HCT116 (cell line): ENCODE data around the gene RIPK4. TPM values are rescaled to one million over a fixed set of nuclear protein-coding genes. Genes with fewer than 3 reads are reported as not detected.

Experiments
- ATAC-seq: fragments of 200-7000 bp; cut with Tn5 transposase; 2 replicates; pipeline ENCODE4 v1.9.1; 2020; ENCODE audit warnings: mild to moderate bottlenecking, moderate library complexity
- BruUV-seq: library from RNA; stranded (reverse); fragments of 400-500 nt; replicated peaks from 2 replicates; lab custom pipeline; 2021; lab: Mats Ljungman, UMichigan
- CTCF ChIA-PET: fragments of 300-600 bp; sonication (Branson Sonifier 250); formaldehyde crosslinking; loops from one replicate; lab custom pipeline; 2021; ENCODE audit warnings: antibody characterized with exemption; lab: Charles Lee
- POLR2A ChIA-PET: fragments of 300-600, 350-600 bp; sonication (Branson Sonifier 250); formaldehyde crosslinking; loops from one replicate; lab custom pipeline; 2021; ENCODE audit warnings: antibody characterized with exemption; lab: Charles Lee
- RAD21 ChIA-PET, 2 experiments: fragments of 300-600 bp; sonication (Branson Sonifier 250); formaldehyde crosslinking; loops; one replicate each; lab custom pipeline; 2023; ENCODE audit warnings: low total read pairs in 2 of 2; ENCODE audit not compliant: uncharacterized antibody in 2 of 2, unreplicated experiment in 2 of 2, low non-redundant PET in 1 of 2; lab: Charles Lee
- DNase-seq: peaks from one replicate; pipeline ENCODE4 v3.0.0-alpha.2; 2010; ENCODE audit warnings: low read depth, low spot score
- H2AFZ ChIP-seq: fragments of 200-600 bp; shearing (Covaris generic), sonication (generic); 2 replicates; pipeline ENCODE4 v1.6.1; 2017; ENCODE audit warnings: low read depth, mixed run types, mixed read lengths, antibody characterized with exemption, low read length; ENCODE audit not compliant: poor library complexity, severe bottlenecking
- H3K27ac ChIP-seq: 2 replicates; pipeline ENCODE4 v1.5.1; 2012; ENCODE audit warnings: low read depth, low read length
- H3K27me3 ChIP-seq: fragments of 200-600 bp; sonication (generic); 2 replicates; pipeline ENCODE4 v1.6.1; 2016; ENCODE audit warnings: mixed run types, low read length, mixed read lengths; ENCODE audit not compliant: insufficient read depth
- H3K36me3 ChIP-seq, 2 experiments: fragments of 200-500 bp in 1 of 2; fragments of 200-600 bp in 1 of 2; sonication (Bioruptor generic) in 1 of 2; sonication (generic) in 1 of 2; 2 replicates each; pipeline versions ENCODE4 v1.5.1 to v1.6.1; 2014 to 2016; ENCODE audit warnings: low read length in 2 of 2, inconsistent platforms in 1 of 2, mixed read lengths in 1 of 2, mixed run types in 1 of 2; ENCODE audit not compliant: insufficient read depth in 2 of 2, control insufficient read depth in 1 of 2
- H3K4me1 ChIP-seq, 2 experiments: fragments of 200-600 bp in 1 of 2; sonication (generic) in 1 of 2; 2 replicates each; pipeline versions ENCODE4 v1.5.1 to v1.6.1; 2012 to 2017; ENCODE audit warnings: low read length in 2 of 2, inconsistent platforms in 1 of 2, mild to moderate bottlenecking in 1 of 2, mixed read lengths in 1 of 2, mixed run types in 1 of 2, moderate library complexity in 1 of 2; ENCODE audit not compliant: insufficient read depth in 2 of 2, control insufficient read depth in 1 of 2
- H3K4me2 ChIP-seq: fragments of 200-600 bp; sonication (generic); 2 replicates; pipeline ENCODE4 v1.6.1; 2017; ENCODE audit warnings: mixed run types, low read length, mixed read lengths
- H3K4me3 ChIP-seq, 2 experiments: fragments of 200-600 bp in 1 of 2; sonication (generic) in 1 of 2; replicated peaks in 1 of 2; 2 replicates each; pipeline ENCODE4 v1.5.1; 2011 to 2016; ENCODE audit warnings: low read length in 2 of 2, control low read depth in 1 of 2, low read depth in 1 of 2, mild to moderate bottlenecking in 1 of 2, mixed read lengths in 1 of 2, mixed run types in 1 of 2
- H3K79me2 ChIP-seq: fragments of 200-600 bp; sonication (generic); 2 replicates; pipeline ENCODE4 v1.6.1; 2017; ENCODE audit warnings: mild to moderate bottlenecking, mixed run types, low read length, moderate library complexity, mixed read lengths; ENCODE audit not compliant: insufficient read depth
- H3K9ac ChIP-seq: fragments of 200-600 bp; sonication (generic); 2 replicates; pipeline ENCODE4 v1.6.1; 2016; ENCODE audit warnings: low read length, mixed read lengths
- H3K9me2 ChIP-seq: fragments of 200-600 bp; sonication (generic), shearing (Covaris generic); 2 replicates; pipeline ENCODE4 v1.6.1; 2017; ENCODE audit warnings: mixed run types, mild to moderate bottlenecking, moderate library complexity; ENCODE audit not compliant: insufficient read depth
- H3K9me3 ChIP-seq, 2 experiments: fragments of 200-500 bp in 1 of 2; fragments of 200-600 bp in 1 of 2; sonication (Bioruptor generic) in 1 of 2; sonication (generic) in 1 of 2; 2 replicates each; pipeline ENCODE4 v1.6.1; 2014 to 2017; ENCODE audit warnings: low read length in 2 of 2, mixed read lengths in 2 of 2, inconsistent platforms in 1 of 2, low read depth in 1 of 2, mild to moderate bottlenecking in 1 of 2, mixed run types in 1 of 2, moderate library complexity in 1 of 2; ENCODE audit not compliant: control insufficient read depth in 1 of 2, insufficient read depth in 1 of 2
- H4K20me1 ChIP-seq: fragments of 200-600 bp; sonication (generic), shearing (Covaris generic); 2 replicates; pipeline ENCODE4 v1.6.1; 2017; ENCODE audit warnings: mixed run types, mild to moderate bottlenecking, moderate library complexity; ENCODE audit not compliant: insufficient read depth
- CBX3 ChIP-seq: IDR thresholded peaks from 2 replicates; pipeline ENCODE4 v1.6.1; 2012; ENCODE audit warnings: low read depth
- CEBPB ChIP-seq: IDR thresholded peaks from 2 replicates; pipeline ENCODE4 v1.6.1; 2012; ENCODE audit warnings: low read depth
- CTCF ChIP-seq, 3 experiments: fragments of 200-600 bp in 1 of 3; sonication (generic) in 1 of 3; IDR thresholded peaks in 2 of 3; conservative IDR thresholded peaks in 1 of 3; 2 replicates each; pipeline ENCODE4 v1.5.1; 2012 to 2017; ENCODE audit warnings: low read depth in 2 of 3, low read length in 2 of 3, antibody characterized with exemption in 1 of 3, borderline replicate concordance in 1 of 3, control low read depth in 1 of 3, mild to moderate bottlenecking in 1 of 3, mixed read lengths in 1 of 3, mixed run types in 1 of 3, moderate library complexity in 1 of 3; ENCODE audit not compliant: insufficient read depth in 1 of 3
- ELF1 ChIP-seq: IDR thresholded peaks from 2 replicates; pipeline ENCODE4 v1.6.1; 2012; ENCODE audit warnings: low read depth, borderline replicate concordance
- EZH2 ChIP-seq: fragments of 200-600 bp; sonication (generic); IDR thresholded peaks from 2 replicates; pipeline ENCODE4 v1.6.1; 2017; ENCODE audit warnings: antibody characterized with exemption, mixed run types
- EZH2phosphoT487 ChIP-seq: fragments of 200-600 bp; IDR thresholded peaks from 2 replicates; pipeline ENCODE4 v1.6.1; 2018; ENCODE audit warnings: antibody characterized with exemption, borderline replicate concordance
- JUND ChIP-seq: IDR thresholded peaks from 2 replicates; pipeline ENCODE4 v1.6.1; 2012
- MAX ChIP-seq: IDR thresholded peaks from 2 replicates; pipeline ENCODE4 v1.6.1; 2012
- POLR2A ChIP-seq: IDR thresholded peaks from 2 replicates; pipeline ENCODE4 v1.7.0; 2011; ENCODE audit warnings: borderline replicate concordance; ENCODE audit not compliant: insufficient read depth, insufficient read length; ENCODE audit errors: extremely low read depth
- POLR2AphosphoS5 ChIP-seq: IDR thresholded peaks from 2 replicates; pipeline ENCODE4 v1.6.1; 2011; ENCODE audit warnings: mild to moderate bottlenecking, low read depth, low read length, moderate library complexity
- RAD21 ChIP-seq: IDR thresholded peaks from 2 replicates; pipeline ENCODE4 v1.6.1; 2012; ENCODE audit warnings: low read depth, mild to moderate bottlenecking
- REST ChIP-seq: IDR thresholded peaks from 2 replicates; pipeline ENCODE4 v1.6.1; 2012; ENCODE audit warnings: low read depth
- SIN3A ChIP-seq: IDR thresholded peaks from 2 replicates; pipeline ENCODE4 v1.6.1; 2012; ENCODE audit warnings: low read depth
- SRF ChIP-seq: IDR thresholded peaks from 2 replicates; pipeline ENCODE4 v1.6.1; 2012; ENCODE audit warnings: low read depth
- ZFX ChIP-seq: fragments of 450-650 bp; IDR thresholded peaks from 2 replicates; pipeline ENCODE4 v1.6.1; 2017
- ZNF274 ChIP-seq: fragments of 200-500 bp; sonication (Bioruptor generic); IDR thresholded peaks from 2 replicates; pipeline ENCODE4 v1.6.1; 2014; ENCODE audit warnings: mild to moderate bottlenecking, low read depth, low read length, inconsistent platforms
- intact Hi-C: fragments of 100-400 bp; cut with micrococcal nuclease; formaldehyde crosslinking; loops from 2 replicates; pipeline ENCODE4 v1.10.0; 2022
- total RNA-seq: library from RNA; stranded (reverse); gene quantifications from one replicate; pipeline ENCODE4 v1.2.1, GENCODE V29; 2021; ENCODE audit not compliant: unreplicated experiment
- TF ChIP-seq, protein P1 (sequence below): IDR thresholded peaks from 2 replicates; pipeline ENCODE4 v1.6.1; 2012
- TF ChIP-seq, protein P2 (sequence below): IDR thresholded peaks from 2 replicates; pipeline ENCODE4 v1.6.1; 2011; ENCODE audit warnings: mild to moderate bottlenecking, low read length, moderate library complexity; ENCODE audit not compliant: insufficient replicate concordance; ENCODE audit errors: extremely low read depth

Gene RIPK4
- total RNA-seq, 1 experiment from 2014 or later: 9.9 TPM

GRCh38 chr21:41744028-41744930, 22.6 kb downstream of the RIPK4 start:
- TF ChIP-seq CEBPB (no peak), POLR2AphosphoS5 (no peak), SRF (no peak), MAX (no peak), SIN3A (no peak), JUND (no peak), ELF1 (no peak), CTCF (IDR thresholded peaks at IDR 0.05 in 2 of 3, conservative IDR thresholded peaks at IDR 0.05 in 1 of 3; ENCODE audit: borderline replicate concordance in 1 of 3, insufficient read depth in 1 of 3, low read depth in 2 of 3, low read length in 2 of 3) (no peak), ZFX (no peak), EZH2 (no peak), REST (no peak), EZH2phosphoT487 (no peak), CBX3 (no peak), RAD21 (no peak), ZNF274 (no peak), POLR2A (no peak)
- TF ChIP-seq, protein P1, sequence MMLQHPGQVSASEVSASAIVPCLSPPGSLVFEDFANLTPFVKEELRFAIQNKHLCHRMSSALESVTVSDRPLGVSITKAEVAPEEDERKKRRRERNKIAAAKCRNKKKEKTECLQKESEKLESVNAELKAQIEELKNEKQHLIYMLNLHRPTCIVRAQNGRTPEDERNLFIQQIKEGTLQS: no peak
- TF ChIP-seq, protein P2, sequence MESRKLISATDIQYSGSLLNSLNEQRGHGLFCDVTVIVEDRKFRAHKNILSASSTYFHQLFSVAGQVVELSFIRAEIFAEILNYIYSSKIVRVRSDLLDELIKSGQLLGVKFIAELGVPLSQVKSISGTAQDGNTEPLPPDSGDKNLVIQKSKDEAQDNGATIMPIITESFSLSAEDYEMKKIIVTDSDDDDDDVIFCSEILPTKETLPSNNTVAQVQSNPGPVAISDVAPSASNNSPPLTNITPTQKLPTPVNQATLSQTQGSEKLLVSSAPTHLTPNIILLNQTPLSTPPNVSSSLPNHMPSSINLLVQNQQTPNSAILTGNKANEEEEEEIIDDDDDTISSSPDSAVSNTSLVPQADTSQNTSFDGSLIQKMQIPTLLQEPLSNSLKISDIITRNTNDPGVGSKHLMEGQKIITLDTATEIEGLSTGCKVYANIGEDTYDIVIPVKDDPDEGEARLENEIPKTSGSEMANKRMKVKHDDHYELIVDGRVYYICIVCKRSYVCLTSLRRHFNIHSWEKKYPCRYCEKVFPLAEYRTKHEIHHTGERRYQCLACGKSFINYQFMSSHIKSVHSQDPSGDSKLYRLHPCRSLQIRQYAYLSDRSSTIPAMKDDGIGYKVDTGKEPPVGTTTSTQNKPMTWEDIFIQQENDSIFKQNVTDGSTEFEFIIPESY: no peak
- Histone ChIP-seq H3K27ac (no peak overlapping the region), H3K4me2 (no peak overlapping the region), H3K9me2 (no peaks in the 10 kb centered on the region), H3K4me3 (no peak overlapping the region), H3K27me3 (no peaks in the 10 kb centered on the region), H3K9ac (no peak overlapping the region), H3K4me1 (peaks cover under 1 to 1% of the 10 kb centered on the region in 2 experiments), H3K79me2 (peaks cover 4% of the 10 kb centered on the region; the same call in 1 of the 2 replicates), H2AFZ (no peak overlapping the region), H3K9me3 (no peaks in the 10 kb centered on the region), H4K20me1 (no peaks in the 10 kb centered on the region), H3K36me3 (peaks cover 31 to 36% of the 10 kb centered on the region in 2 experiments)
- ChIA-PET POLR2A (no interaction called here), CTCF (no interaction called here), RAD21 (no interaction called here)
- intact Hi-C loops: no loop called here
- no TSS peak for BruUV-seq
- DNase-seq: no peak
- ATAC-seq: no peak
